Astrocyte of the cerebellum (primary cell): ENCODE measurements around the gene ABCA7.
A peak's percentile ranks its signal among the peaks of the same experiment; 100 is the strongest.

Experiments
- DNase-seq: peaks from one replicate; pipeline ENCODE4 v3.0.0-alpha.2; 2011; ENCODE audit warnings: low read depth
- H3K4me3 ChIP-seq: 2 replicates; pipeline ENCODE4 v1.5.1; 2011; ENCODE audit warnings: mild to moderate bottlenecking, low read depth, low read length, moderate library complexity
- CTCF ChIP-seq: IDR thresholded peaks from 2 replicates; pipeline ENCODE4 v1.5.1; 2012; ENCODE audit warnings: low read length, low read depth, moderate library complexity, mild to moderate bottlenecking; ENCODE audit errors: missing control alignments
- in situ Hi-C: cut with HindIII; loops from 2 replicates; pipeline ENCODE4 v1.10.0; 2017; ENCODE audit warnings: low sequenced_read_pairs

The ABCA7 gene

GRCh38 chr19:1025960-1026782 lies 13.7 kb upstream of the ABCA7 start, which contains the start of gene CNN2:
TSS of gene CNN2 (plus strand) at chr19:1026608. CDS start at chr19:1026662, 54 bp downstream.
- TF ChIP-seq CTCF, result no peak
- no peak for DNase-seq
- in situ Hi-C loops, result no loop called here
- H3K4me3 ChIP-seq, result peak within 1 kb of the TSS; percentile 100

GRCh38 chr19:1026783-1027649 lies 12.9 kb upstream of the ABCA7 start:
- no peak for DNase-seq
- no peak for TF ChIP-seq CTCF
- in situ Hi-C loops, result no loop called here
- peak overlapping the region; percentile 100 for H3K4me3 ChIP-seq

DNA sequence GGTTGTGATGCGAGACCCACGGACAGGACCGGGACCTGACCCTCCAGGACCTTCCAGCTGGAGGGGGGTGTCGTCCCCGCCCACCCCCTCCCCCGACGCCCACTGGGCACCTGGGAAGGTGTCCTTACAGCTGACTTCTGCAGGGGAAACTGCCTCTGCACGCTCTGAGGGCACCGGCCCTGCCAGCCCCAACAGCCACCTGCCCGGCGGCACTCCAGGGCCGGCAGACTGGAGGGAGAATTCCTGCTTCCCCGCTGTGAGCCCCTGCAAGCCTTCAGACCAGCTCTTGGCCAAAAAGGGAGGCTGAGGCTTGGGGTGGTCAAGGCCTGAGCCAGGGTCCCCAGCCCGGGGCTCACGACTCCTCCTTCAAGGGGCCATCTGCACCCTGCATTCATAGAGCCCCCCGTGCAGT lies 12.3 kb upstream of the ABCA7 start:
- TF ChIP-seq CTCF, result no peak
- in situ Hi-C loops, result no loop called here
- DNase-seq, result no peak
- peak overlapping the region; percentile 100 for H3K4me3 ChIP-seq

DNA sequence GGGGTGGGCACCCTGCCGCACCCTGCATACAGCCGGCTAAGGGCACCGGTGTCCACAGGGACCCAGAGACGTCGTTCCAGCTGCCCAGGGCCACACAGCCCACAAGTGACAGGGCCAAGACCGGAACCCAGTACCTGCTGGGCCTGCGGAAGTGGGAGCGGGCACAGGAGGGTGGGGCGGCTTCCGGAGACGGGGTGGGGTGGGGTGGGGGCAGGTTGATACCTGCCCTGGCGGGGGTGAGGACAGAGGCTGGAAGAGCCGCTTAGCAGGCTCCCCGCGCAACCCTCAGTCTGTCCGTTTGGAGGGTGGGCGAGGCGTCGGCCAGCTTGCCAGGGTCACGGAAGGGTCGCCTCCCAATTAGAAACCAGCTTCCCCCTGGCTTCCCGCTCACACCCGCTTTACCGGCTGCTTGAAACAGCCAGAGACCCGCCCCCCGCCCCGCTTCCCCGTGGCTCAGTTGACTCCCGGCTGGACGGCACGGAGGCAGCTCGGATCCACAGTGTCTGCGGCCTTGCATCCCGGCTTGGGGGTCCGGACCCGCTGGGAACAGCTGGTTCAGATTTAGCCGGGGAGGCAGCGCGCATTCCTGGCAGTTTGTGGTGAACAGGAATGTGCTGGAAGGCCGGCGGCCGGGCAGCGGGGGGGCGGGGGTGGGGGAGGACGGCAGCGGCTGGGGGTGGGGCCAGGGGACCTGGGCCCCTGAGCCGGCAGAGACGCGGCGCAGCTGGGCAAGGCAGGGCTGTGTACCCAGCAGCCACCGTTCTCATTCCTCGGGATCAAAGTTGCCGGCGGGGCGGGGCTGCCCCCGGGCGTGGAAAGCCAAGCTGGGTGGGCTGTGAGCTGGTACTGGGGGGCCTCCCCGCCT lies 11.6 kb upstream of the ABCA7 start:
- peak; percentile 97 for DNase-seq
- peak overlapping the region; percentile 100 for H3K4me3 ChIP-seq
- no peak for TF ChIP-seq CTCF
- in situ Hi-C loops, result no loop called here

- TF ChIP-seq CTCF, result no peak
- in situ Hi-C loops, result no loop called here
- DNase-seq, result no peak
- H3K4me3 ChIP-seq, result no peak overlapping the region
Measured at GRCh38 chr19:1032264-1032867, 7.5 kb upstream of the ABCA7 start.
